MM.1S (cell line): Measurements from ENCODE around the gene NUP214.

Experiments used
- DNase-seq: peaks from one replicate; pipeline ENCODE4 v3.0.0-alpha.2; 2015
- H2AFZ ChIP-seq: fragments of 300-600 bp; sonication (generic); 2 replicates; pipeline ENCODE4 v1.6.0; 2016; ENCODE audit warnings: antibody characterized with exemption, low read length
- H3F3A ChIP-seq: fragments of 300-600 bp; sonication (generic); 2 replicates; pipeline ENCODE4 v1.6.1; 2016; ENCODE audit warnings: mild to moderate bottlenecking, antibody characterized with exemption, low read length, moderate library complexity, mixed read lengths; ENCODE audit not compliant: insufficient read depth
- H3K27ac ChIP-seq: fragments of 300-600 bp; sonication (generic); 2 replicates; pipeline ENCODE4 v1.5.1; 2016; ENCODE audit warnings: mild to moderate bottlenecking, low read length
- H3K27me3 ChIP-seq: fragments of 300-600 bp; sonication (generic); replicated peaks from 2 replicates; pipeline ENCODE4 v1.6.0; 2016; ENCODE audit warnings: low read length; ENCODE audit not compliant: insufficient read depth
- H3K36me3 ChIP-seq: fragments of 300-600 bp; sonication (generic); replicated peaks from 2 replicates; pipeline ENCODE4 v1.6.1; 2016; ENCODE audit warnings: mild to moderate bottlenecking, low read length, mixed read lengths; ENCODE audit not compliant: insufficient read depth
- H3K4me1 ChIP-seq: fragments of 300-600 bp; sonication (generic); 2 replicates; pipeline ENCODE4 v1.6.1; 2016; ENCODE audit warnings: low read length, mixed read lengths
- H3K4me2 ChIP-seq: fragments of 300-600 bp; sonication (generic); 2 replicates; pipeline ENCODE4 v1.6.0; 2016; ENCODE audit warnings: low read depth, low read length
- H3K4me3 ChIP-seq: fragments of 300-600 bp; sonication (generic); 2 replicates; pipeline ENCODE4 v1.5.1; 2016; ENCODE audit warnings: low read length, mixed read lengths
- H3K79me2 ChIP-seq: fragments of 300-600 bp; sonication (generic); 2 replicates; pipeline ENCODE4 v1.6.1; 2016; ENCODE audit warnings: mixed run types, low read length, mixed read lengths
- H3K9ac ChIP-seq: fragments of 300-600 bp; sonication (generic); 2 replicates; pipeline ENCODE4 v1.6.1; 2016; ENCODE audit warnings: low read length, mixed read lengths
- H3K9me2 ChIP-seq: fragments of 300-600 bp; sonication (generic); replicated peaks from 2 replicates; pipeline ENCODE4 v1.6.1; 2016; ENCODE audit warnings: mild to moderate bottlenecking, low read length, mixed read lengths; ENCODE audit not compliant: insufficient read depth
- H3K9me3 ChIP-seq: fragments of 300-600 bp; sonication (generic); replicated peaks from 2 replicates; pipeline ENCODE4 v1.6.1; 2016; ENCODE audit warnings: mild to moderate bottlenecking, low read length, mixed read lengths; ENCODE audit not compliant: insufficient read depth
- H4K20me1 ChIP-seq: fragments of 300-600 bp; sonication (generic); 2 replicates; pipeline ENCODE4 v1.6.1; 2016; ENCODE audit warnings: mild to moderate bottlenecking, low read length, moderate library complexity, mixed read lengths; ENCODE audit not compliant: insufficient read depth
- EZH2 ChIP-seq: fragments of 300-600 bp; sonication (generic); optimal IDR thresholded peaks from 2 replicates; pipeline ENCODE3; 2017; ENCODE audit warnings: low read depth, mild to moderate bottlenecking, antibody characterized with exemption, low read length, mixed read lengths
- EZH2phosphoT487 ChIP-seq: fragments of 300-600 bp; sonication (generic); IDR thresholded peaks from 2 replicates; pipeline ENCODE4 v1.6.1; 2018; ENCODE audit warnings: antibody characterized with exemption, low read length
- TF ChIP-seq, protein P1 (sequence below): fragments of 300-600 bp; sonication (generic); IDR thresholded peaks from 2 replicates; pipeline ENCODE4 v1.5.1; 2016; ENCODE audit warnings: antibody characterized with exemption, low read length, mixed read lengths

Gene NUP214

DNA sequence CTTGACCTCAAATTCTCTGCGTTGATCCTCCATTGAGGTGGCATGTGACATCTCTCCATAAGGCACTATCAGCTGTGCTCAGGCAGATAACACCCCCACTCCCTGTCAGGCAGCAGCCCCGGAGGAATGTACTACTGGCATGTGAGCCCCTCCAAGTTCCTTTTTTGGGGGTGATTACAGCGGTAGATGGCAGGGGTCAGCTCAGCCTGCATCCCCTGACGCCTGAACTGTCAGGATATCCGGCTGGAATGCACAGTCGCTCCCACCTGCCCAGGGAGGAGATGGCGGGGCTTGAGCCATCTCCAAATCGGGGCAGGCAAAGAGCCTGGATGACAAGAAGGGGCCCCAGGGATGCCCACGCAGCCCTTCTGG is 110.1 kb downstream of the NUP214 start:
- Histone ChIP-seq H3K4me1 (peaks cover 22% of the 10 kb centered on the region), H3K9me2 (no peaks in the 10 kb centered on the region), H3K27me3 (no peaks in the 10 kb centered on the region), H3K36me3 (peaks cover 4% of the 10 kb centered on the region; the same call in 1 of the 2 replicates), H3K4me2 (no peak overlapping the region), H3K9ac (no peak overlapping the region), H3K4me3 (no peak overlapping the region), H4K20me1 (no peaks in the 10 kb centered on the region), H3K79me2 (no peaks in the 10 kb centered on the region), H2AFZ (no peak overlapping the region), H3K9me3 (no peaks in the 10 kb centered on the region), H3F3A (peaks cover 12% of the 10 kb centered on the region), H3K27ac (no peak overlapping the region)
- TF ChIP-seq, protein P1, sequence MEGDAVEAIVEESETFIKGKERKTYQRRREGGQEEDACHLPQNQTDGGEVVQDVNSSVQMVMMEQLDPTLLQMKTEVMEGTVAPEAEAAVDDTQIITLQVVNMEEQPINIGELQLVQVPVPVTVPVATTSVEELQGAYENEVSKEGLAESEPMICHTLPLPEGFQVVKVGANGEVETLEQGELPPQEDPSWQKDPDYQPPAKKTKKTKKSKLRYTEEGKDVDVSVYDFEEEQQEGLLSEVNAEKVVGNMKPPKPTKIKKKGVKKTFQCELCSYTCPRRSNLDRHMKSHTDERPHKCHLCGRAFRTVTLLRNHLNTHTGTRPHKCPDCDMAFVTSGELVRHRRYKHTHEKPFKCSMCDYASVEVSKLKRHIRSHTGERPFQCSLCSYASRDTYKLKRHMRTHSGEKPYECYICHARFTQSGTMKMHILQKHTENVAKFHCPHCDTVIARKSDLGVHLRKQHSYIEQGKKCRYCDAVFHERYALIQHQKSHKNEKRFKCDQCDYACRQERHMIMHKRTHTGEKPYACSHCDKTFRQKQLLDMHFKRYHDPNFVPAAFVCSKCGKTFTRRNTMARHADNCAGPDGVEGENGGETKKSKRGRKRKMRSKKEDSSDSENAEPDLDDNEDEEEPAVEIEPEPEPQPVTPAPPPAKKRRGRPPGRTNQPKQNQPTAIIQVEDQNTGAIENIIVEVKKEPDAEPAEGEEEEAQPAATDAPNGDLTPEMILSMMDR: no peak
- TF ChIP-seq EZH2 (no peak), EZH2phosphoT487 (no peak)
- DNase-seq: no peak

DNA sequence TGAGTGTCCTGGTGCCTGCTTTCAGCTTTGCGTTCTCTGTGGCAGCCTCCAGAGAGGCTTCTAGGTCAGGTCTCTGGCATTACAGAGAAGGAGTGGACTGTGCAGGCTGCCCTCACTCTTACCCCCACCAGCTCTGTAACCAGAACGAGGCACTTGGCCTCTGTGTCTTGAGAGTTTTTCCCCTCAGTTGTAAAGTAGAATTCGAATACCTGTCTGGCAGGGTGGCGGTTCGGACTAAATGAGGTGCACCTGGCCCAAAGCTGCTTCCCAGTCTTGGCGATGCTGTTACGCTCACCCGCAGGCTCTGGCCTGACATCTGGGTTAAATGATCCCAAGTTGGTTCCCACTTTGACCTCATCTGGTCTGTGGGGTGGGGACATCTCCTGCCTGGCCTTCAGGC is 110.8 kb downstream of the NUP214 start:
- Histone ChIP-seq H3K4me2 (no peak overlapping the region), H3K36me3 (peaks cover 4% of the 10 kb centered on the region; the same call in 1 of the 2 replicates), H3K4me1 (peaks cover 22% of the 10 kb centered on the region), H3K27ac (no peak overlapping the region), H3F3A (peaks cover 12% of the 10 kb centered on the region), H3K9ac (no peak overlapping the region), H3K27me3 (no peaks in the 10 kb centered on the region), H2AFZ (no peak overlapping the region), H3K9me3 (no peaks in the 10 kb centered on the region), H3K9me2 (no peaks in the 10 kb centered on the region), H3K79me2 (no peaks in the 10 kb centered on the region), H3K4me3 (no peak overlapping the region), H4K20me1 (no peaks in the 10 kb centered on the region)
- no peak for TF ChIP-seq EZH2phosphoT487
- TF ChIP-seq, protein P1: no peak
- no peak for TF ChIP-seq EZH2
- no peak for DNase-seq

DNA sequence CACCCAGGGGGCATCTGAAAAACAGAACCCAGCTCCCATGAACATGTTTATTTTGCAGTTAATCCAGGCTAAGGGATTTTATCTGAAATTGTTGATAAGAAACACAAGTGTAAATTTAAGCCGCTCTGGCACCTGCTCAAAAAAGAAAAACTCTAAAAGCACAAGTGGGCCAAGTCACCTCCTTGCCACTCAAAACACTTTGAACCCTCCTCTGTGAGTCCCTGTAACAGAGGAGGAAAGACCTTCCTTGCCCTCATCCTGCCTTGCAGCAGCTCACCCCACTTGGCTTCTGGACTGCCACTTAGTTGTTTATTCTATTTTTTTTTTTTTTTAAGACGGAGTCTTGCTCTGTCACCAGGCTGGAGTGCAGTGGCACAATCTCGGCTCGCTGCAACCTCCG is 111.4 kb downstream of the NUP214 start:
- Histone ChIP-seq H3K36me3 (peaks cover 4% of the 10 kb centered on the region; the same call in 1 of the 2 replicates), H3K9me2 (no peaks in the 10 kb centered on the region), H3F3A (peaks cover 12% of the 10 kb centered on the region), H4K20me1 (no peaks in the 10 kb centered on the region), H2AFZ (no peak overlapping the region), H3K27me3 (no peaks in the 10 kb centered on the region), H3K9ac (no peak overlapping the region), H3K79me2 (no peaks in the 10 kb centered on the region), H3K27ac (no peak overlapping the region; the same call in 1 of the 2 replicates), H3K4me3 (no peak overlapping the region), H3K4me1 (peaks cover 25% of the 10 kb centered on the region), H3K4me2 (no peak overlapping the region), H3K9me3 (no peaks in the 10 kb centered on the region)
- no peak for DNase-seq
- TF ChIP-seq EZH2phosphoT487 (no peak), EZH2 (no peak)
- TF ChIP-seq, protein P1: no peak
